ENCODE results near the gene SLC7A14.

Gene SLC7A14

DNA sequence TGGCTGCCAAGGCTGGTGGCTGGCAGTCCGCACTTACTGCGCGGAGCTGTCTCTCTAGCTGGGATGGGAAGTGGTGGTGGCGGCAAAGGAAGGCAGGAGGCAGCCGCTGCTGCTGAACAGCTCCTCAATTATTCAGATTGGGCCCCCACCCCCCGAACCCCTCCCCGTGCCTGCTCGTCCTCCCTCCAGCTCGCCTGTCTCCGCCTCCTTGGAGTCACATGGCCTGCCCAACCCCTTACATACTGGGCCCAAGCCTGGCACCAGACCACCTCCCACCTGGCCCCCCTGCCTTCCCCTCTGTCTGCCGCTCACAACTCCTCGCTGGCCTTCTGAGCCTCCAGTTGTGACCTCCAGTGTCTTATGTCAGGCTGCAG is at the start of gene SLC7A14:
Gene SLC7A14, minus strand, starts transcription at position 139 of the 374 bp plus-strand sequence. CDS start 59,139 bp downstream, outside the sequence.
- Histone ChIP-seq H3K4me1 (no peaks in the 10 kb centered on the region), H3K27me3 (no peaks in the 10 kb centered on the region), H3K9me3 (replicated peaks in 1 of 11) (peaks cover 12 to 17% (median 14%) of the 10 kb centered on the region in 11 experiments; a peak in 20 of 22 replicates), H3K4me2 (no peak within 1 kb of the TSS), H3K9ac (no peak within 1 kb of the TSS), H3K36me3 (no peaks in the 10 kb centered on the region), H4K20me1 (peaks cover 0 to 4% (median 0%) of the 10 kb centered on the region in 11 experiments; a peak in 1 of 22 replicates), H3K4me3 (no peak within 1 kb of the TSS), H3K27ac (no peak within 1 kb of the TSS)
- TF ChIP-seq Cebpa-rat (IDR thresholded peaks at IDR 0.05), result no peak

DNA sequence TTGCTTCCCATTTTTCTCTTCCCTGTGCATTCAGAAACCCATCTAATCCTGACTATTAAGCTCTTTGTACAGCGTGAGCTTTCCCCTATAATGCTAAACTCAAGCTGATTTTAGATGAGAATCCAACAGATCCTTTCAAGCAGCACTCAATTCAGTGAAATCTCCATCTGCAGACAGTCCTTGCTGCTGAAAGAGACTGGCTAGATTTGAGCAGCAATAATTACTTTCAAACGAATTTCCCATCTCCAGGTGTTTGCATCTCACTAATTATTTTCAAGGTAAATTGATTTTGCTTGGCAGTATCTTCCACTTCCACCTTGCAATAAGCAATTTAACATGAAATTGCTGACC is 49.5 kb upstream of the SLC7A14 start:
- peaks cover 69 to 98% (median 91%) of the 10 kb centered on the region in 11 experiments for H3K27me3 ChIP-seq
- H4K20me1 ChIP-seq, result peaks cover 0 to 41% (median 7%) of the 10 kb centered on the region in 11 experiments; a peak in 9 of 22 replicates
- H3K27ac ChIP-seq, result no peak overlapping the region
- peaks cover 13 to 36% (median 31%) of the 10 kb centered on the region in 10 experiments for H3K4me1 ChIP-seq
- H3K36me3 ChIP-seq, result no peaks in the 10 kb centered on the region
- peak overlapping the region in 6 of 11 experiments; percentile 5 to 52 (median 38); a peak in 5 of 22 replicates for H3K4me2 ChIP-seq
- no peak overlapping the region for H3K4me3 ChIP-seq
- no peak for TF ChIP-seq Cebpa-rat (IDR thresholded peaks at IDR 0.05)
- H3K9me3 ChIP-seq (replicated peaks in 1 of 11), result no peaks in the 10 kb centered on the region
- H3K9ac ChIP-seq, result no peak overlapping the region

DNA sequence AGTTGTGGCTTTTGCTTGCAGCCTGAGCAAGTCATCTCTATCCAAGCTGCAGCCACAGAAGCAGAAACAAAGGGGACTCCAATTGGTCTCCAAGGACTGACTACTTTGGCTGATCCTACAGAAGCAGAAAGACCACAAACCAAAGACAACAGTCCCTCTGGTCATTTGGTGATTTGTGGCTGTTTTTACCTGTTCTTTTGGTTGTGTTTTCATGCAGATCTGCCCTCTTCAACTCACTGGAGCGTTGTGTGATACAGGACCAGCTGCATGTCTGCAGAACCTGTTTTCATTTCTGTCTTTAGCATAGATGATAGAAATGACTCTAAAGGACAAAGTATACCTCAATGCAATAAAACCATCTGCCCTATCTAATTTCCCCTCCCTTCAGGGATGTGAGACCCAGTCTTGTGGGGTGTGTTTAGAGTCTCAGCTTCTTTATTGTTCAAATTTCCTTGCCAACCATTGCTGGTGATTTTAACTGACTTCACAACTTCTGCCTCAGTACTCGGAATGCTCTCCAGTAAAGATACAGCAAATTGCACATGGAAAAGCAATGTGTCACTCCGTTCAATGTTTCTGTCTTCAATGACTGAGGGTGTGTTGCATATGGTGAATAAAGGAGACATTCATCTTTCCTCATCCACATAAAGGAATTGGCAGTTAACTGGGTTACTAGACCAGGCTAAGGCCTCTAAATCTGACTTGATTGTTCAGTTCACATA is 48.9 kb upstream of the SLC7A14 start:
- TF ChIP-seq Cebpa-rat (IDR thresholded peaks at IDR 0.05), result no peak
- H3K4me2 ChIP-seq, result peak overlapping the region in 8 of 11 experiments; percentile 1 to 52 (median 36); a peak in 13 of 22 replicates
- no peak overlapping the region for H3K4me3 ChIP-seq
- peaks cover 13 to 36% (median 31%) of the 10 kb centered on the region in 10 experiments for H3K4me1 ChIP-seq
- H3K27ac ChIP-seq, result no peak overlapping the region
- no peak overlapping the region for H3K9ac ChIP-seq
- no peaks in the 10 kb centered on the region for H3K9me3 ChIP-seq (replicated peaks in 1 of 11)
- peaks cover 0 to 41% (median 7%) of the 10 kb centered on the region in 11 experiments; a peak in 9 of 22 replicates for H4K20me1 ChIP-seq
- no peaks in the 10 kb centered on the region for H3K36me3 ChIP-seq
- H3K27me3 ChIP-seq, result peaks cover 75 to 98% (median 92%) of the 10 kb centered on the region in 11 experiments

DNA sequence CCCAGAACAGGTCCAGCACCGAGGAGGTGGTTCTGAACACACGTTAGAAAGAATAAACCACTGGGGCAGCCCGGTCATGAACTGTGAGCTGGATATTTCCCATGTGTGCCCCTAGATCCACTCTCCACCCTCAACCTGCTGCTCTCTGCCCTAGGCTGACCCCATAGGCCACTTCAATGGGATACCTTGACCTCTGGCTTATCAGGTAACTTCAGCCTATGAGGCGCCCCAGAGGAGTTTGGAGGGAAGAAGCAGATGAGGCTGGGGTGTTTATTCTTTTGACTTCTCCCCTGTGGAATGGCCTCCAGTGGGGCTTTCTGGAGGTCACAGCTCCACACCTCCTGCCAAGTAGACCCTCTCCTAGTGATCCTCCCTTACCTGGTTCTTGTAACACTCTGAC is 47.7 kb upstream of the SLC7A14 start:
- Histone ChIP-seq H3K4me2 (peak overlapping the region; percentile 13 to 66 (median 45); a peak in 16 of 22 replicates), H3K27me3 (peaks cover 81 to 98% (median 92%) of the 10 kb centered on the region in 11 experiments), H3K36me3 (no peaks in the 10 kb centered on the region), H3K9me3 (replicated peaks in 1 of 11) (no peaks in the 10 kb centered on the region), H4K20me1 (peaks cover 0 to 41% (median 7%) of the 10 kb centered on the region in 11 experiments; a peak in 9 of 22 replicates), H3K27ac (no peak overlapping the region), H3K9ac (no peak overlapping the region), H3K4me3 (no peak overlapping the region), H3K4me1 (peaks cover 13 to 36% (median 31%) of the 10 kb centered on the region in 10 experiments)
- TF ChIP-seq Cebpa-rat (IDR thresholded peaks at IDR 0.05), result no peak

DNA sequence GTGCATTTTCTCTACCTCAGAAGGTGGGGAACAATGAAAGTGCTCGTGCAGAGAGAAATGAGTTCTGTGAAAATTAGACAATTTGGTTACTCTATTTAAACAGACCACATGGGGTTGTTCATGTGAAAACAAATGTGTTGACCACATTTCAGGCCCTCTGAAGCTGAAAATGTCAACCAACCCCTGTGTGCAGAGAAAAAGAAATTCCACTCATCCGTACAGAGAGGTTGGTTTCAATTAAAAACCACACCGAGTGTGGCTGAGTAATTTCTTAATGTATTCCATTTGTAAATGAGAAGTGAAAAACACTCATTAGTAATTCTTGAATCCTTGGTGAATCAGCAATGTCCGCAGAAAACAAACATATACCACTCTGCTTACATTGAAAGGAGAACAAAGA is 46.9 kb upstream of the SLC7A14 start:
- H3K4me1 ChIP-seq, result peaks cover 13 to 36% (median 31%) of the 10 kb centered on the region in 10 experiments
- H3K9me3 ChIP-seq (replicated peaks in 1 of 11), result no peaks in the 10 kb centered on the region
- no peak overlapping the region for H3K9ac ChIP-seq
- TF ChIP-seq Cebpa-rat (IDR thresholded peaks at IDR 0.05), result no peak
- peaks cover 0 to 41% (median 7%) of the 10 kb centered on the region in 11 experiments; a peak in 8 of 22 replicates for H4K20me1 ChIP-seq
- H3K27me3 ChIP-seq, result peaks cover 80 to 98% (median 91%) of the 10 kb centered on the region in 11 experiments
- no peak overlapping the region for H3K27ac ChIP-seq
- no peak overlapping the region for H3K4me3 ChIP-seq
- peak overlapping the region; percentile 32 to 66 (median 46); a peak in 18 of 22 replicates for H3K4me2 ChIP-seq
- H3K36me3 ChIP-seq, result no peaks in the 10 kb centered on the region

DNA sequence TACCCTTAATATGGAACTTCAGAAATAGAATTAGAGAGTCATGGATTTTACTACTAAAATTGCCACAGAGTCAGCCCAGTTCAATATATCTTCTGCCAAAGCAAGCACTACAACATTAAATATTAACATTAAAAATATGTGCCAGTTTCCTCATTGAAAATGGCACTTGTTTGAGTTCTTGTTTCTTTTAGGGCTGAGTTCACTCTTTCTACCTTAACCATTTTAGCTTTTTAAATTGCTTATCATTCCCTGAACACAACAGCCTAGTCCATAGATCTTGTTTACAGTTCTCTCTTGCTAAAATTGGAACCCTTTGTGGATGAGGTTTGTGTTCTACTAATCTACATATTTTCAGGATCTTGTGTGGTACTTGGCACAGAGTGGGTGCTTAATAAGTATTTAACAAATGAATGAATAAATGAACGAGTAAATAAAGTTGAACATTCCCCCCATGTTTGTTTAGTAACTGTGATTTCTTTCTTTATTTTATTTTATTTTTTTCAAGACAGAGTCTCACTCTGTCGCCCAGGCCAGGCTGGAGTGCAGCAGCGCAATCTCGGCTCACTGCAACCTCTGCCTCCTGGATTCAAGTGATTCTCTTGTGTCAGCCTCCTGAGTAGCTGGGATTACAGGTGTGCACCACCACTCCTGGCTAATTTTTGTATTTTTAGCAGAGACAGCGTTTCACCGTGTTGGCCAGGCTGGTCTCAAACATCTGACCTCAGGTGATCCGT is 46.0 kb upstream of the SLC7A14 start:
- Histone ChIP-seq H3K36me3 (no peaks in the 10 kb centered on the region), H3K27ac (no peak overlapping the region), H3K4me2 (peak overlapping the region in 9 of 11 experiments; percentile 32 to 66 (median 45); a peak in 12 of 22 replicates), H3K4me1 (peaks cover 13 to 36% (median 31%) of the 10 kb centered on the region in 10 experiments), H3K4me3 (no peak overlapping the region), H3K9ac (no peak overlapping the region), H4K20me1 (peaks cover 0 to 41% (median 7%) of the 10 kb centered on the region in 11 experiments; a peak in 8 of 22 replicates), H3K9me3 (replicated peaks in 1 of 11) (no peaks in the 10 kb centered on the region), H3K27me3 (peaks cover 71 to 96% (median 84%) of the 10 kb centered on the region in 11 experiments)
- TF ChIP-seq Cebpa-rat (IDR thresholded peaks at IDR 0.05), result no peak

DNA sequence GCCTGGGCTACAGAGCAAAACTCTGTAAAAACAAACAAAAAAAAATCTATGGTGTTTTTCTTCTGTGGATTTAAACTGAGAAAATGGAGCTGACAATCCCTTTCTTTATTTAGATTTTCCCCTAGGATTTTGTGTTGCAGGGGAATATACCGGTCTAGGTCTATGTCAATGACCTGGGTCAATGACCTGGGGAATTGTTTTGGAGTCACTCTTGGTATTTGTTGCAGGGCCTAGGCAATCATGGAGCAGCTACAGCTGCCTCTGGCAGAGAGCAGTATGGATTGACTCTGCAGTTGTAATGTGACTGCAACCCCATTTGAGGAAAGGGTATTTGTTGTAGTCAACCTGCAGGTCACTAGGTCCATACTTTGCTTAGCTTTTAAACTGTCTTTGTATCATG is 37.6 kb upstream of the SLC7A14 start:
- H3K36me3 ChIP-seq, result no peaks in the 10 kb centered on the region
- H3K27ac ChIP-seq, result no peak overlapping the region
- H3K27me3 ChIP-seq, result peaks cover 0 to 31% (median 11%) of the 10 kb centered on the region in 11 experiments; a peak in 13 of 22 replicates
- H3K4me3 ChIP-seq, result no peak overlapping the region
- no peaks in the 10 kb centered on the region for H4K20me1 ChIP-seq
- H3K4me2 ChIP-seq, result no peak overlapping the region
- peaks cover 0 to 5% (median 0%) of the 10 kb centered on the region in 11 experiments; a peak in 1 of 22 replicates for H3K9me3 ChIP-seq (replicated peaks in 1 of 11)
- no peak for TF ChIP-seq Cebpa-rat (IDR thresholded peaks at IDR 0.05)
- H3K4me1 ChIP-seq, result peaks cover 0 to 8% (median 0%) of the 10 kb centered on the region in 10 experiments; a peak in 4 of 20 replicates
- no peak overlapping the region for H3K9ac ChIP-seq

DNA sequence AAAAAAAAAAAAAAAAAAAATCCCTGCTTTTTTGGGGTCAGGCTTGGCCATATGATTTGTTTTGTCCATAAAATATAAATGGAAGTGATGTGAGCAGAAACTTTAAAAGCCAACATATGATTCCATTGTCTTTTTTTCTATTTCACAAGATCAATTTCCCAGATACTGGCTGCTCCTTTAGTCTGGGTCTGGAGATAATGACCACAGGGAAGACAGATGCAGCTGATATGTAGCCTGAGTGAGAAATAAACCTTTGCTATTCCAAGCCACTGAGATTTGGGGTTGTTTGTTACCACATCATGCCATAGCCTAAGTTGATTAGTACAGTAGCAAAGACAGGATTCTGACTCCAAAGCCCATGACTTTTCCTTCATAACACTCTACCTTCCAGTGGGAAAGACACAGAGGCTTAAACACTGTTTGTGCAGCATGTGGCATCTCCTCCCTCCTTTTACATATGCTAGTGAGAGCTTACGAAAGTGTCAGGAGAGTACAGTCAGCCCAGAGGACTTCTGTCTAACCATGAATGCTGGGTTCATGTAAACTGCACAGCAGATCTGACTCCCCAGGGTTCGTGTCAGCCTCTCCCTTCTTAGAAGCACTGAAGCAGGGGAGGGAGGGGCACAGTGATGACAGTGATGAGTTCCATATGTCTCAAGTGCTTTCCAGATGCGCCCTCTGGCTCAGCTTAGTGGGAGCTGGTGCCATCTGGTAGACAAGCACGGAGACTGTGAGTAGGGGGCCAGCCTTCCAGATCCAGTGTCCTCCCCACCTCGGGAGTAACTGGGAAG is 36.7 kb upstream of the SLC7A14 start:
- no peak overlapping the region for H3K27ac ChIP-seq
- H3K4me3 ChIP-seq, result no peak overlapping the region
- no peak for TF ChIP-seq Cebpa-rat (IDR thresholded peaks at IDR 0.05)
- H4K20me1 ChIP-seq, result no peaks in the 10 kb centered on the region
- no peak overlapping the region for H3K9ac ChIP-seq
- H3K9me3 ChIP-seq (replicated peaks in 1 of 11), result peaks cover 0 to 5% (median 0%) of the 10 kb centered on the region in 11 experiments; a peak in 1 of 22 replicates
- peaks cover 0 to 8% (median 0%) of the 10 kb centered on the region in 10 experiments; a peak in 4 of 20 replicates for H3K4me1 ChIP-seq
- no peaks in the 10 kb centered on the region for H3K36me3 ChIP-seq
- H3K4me2 ChIP-seq, result no peak overlapping the region
- H3K27me3 ChIP-seq, result peaks cover 0 to 25% (median 8%) of the 10 kb centered on the region in 11 experiments; a peak in 9 of 22 replicates
